HG02973 (cell line): ENCODE results near the gene RALGDS.
A peak's percentile ranks its signal among the peaks of the same experiment; 100 is the strongest.
"Not testable (repeated sequence)": the region's sequence is repeated elsewhere in the genome, so short reads cannot be mapped to it uniquely, and the experiment has no call there.

ENCODE experiments used
- ATAC-seq: cut with Tn5 transposase; IDR thresholded peaks from one replicate; pipeline ENCODE4 v1.9.1; 2021; ENCODE audit warnings: moderate library complexity; ENCODE audit not compliant: unreplicated experiment

The RALGDS gene

DNA sequence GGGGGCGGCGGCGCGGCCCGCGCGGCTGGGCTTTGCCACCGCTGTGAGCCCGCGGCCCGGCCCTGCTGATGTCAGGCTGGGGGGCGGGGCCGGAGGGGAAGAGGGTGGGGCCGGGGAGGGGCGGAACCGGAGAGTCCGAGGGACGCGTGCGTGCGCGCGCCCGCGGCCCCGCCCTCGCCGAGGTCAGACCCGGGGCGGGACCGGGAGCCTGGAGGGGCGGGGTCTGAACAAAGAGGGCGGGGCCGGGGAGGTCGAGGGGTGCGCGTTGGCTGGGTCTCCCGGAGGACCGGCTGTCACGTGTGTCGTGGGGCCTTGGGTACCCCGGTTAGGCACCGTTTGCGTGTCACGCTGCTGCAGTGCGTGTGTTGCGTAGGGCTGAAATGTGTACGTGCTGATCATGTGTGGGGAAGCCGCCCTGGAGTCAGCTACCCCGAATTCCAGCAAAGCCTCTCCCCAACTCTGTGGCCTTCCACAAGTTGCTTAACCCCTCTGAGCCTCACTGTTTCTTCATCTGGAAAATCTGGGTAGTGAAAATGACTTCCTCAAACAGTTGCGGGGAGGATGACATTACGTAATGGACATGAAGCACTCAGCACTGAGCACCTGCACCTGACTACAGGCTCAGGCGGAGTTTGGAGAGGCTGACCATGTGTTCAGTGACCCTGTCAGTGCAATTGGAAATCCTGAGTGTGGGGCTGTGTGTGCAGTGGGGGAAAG, at the start of gene RALGDS:
TSS of gene RALGDS (minus strand) at position 43 of the 717 bp plus-strand sequence. CDS start 86 bp downstream, outside the sequence.
- ATAC-seq: peak; percentile 67

DNA sequence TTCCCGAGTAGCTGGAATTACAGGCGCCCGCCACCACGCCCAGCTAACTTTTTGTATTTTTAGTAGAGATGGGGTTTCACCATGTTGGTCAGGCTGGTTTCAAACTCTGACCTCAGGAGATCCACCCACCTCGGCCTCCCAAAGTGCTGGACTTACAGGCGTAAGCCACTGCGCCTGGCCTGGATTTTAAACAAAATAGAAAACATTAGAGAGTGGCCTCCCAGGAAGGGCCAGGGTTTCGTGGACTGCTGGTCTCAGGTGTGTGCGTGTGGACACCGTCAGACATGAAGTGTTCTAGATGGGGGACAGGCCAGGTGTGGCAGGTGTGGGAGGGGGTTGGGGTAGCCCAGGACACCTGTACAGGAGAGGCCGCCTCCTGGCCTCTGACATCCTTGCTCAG, 49.7 kb upstream of the RALGDS start:
- no peak for ATAC-seq

DNA sequence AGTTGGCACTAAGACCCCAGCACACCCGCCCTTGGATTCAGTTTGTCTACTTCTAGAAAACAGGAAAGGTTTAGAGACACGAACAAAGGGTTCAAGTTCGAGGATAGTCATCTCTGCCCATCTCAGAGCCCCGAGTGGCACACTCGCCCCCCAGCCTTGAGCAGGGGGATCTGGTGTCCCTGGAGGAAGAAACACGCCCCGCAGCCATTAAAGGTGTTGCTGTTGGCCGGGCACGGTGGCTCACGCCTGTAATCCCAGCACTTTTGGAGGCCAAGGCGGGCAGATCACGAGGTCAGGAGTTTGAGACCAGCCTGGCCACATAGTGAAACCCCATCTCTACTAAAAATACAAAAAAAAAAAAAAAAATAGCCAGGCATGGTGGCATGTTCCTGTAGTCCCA, 48.6 kb upstream of the RALGDS start:
- ATAC-seq: not testable (repeated sequence)

DNA sequence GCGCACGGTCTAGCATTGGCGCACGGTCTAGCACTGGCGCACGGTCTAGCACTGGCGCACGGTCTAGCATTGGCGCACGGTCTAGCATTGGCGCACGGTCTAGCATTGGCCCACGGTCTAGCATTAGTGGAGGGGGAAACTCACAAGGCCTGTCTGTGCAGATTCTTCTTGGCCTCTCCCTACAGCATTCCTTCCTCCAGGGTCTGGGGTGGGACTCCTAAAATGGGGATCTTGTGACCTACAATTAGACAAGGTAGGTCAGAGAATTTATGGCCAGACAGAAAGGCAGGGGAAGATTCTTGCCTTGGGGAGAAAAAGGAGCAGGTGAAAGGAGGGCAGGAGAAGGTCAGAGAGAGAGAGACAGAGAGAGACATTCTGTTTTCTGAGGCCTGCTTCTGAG, 48.1 kb upstream of the RALGDS start:
- ATAC-seq: no peak

DNA sequence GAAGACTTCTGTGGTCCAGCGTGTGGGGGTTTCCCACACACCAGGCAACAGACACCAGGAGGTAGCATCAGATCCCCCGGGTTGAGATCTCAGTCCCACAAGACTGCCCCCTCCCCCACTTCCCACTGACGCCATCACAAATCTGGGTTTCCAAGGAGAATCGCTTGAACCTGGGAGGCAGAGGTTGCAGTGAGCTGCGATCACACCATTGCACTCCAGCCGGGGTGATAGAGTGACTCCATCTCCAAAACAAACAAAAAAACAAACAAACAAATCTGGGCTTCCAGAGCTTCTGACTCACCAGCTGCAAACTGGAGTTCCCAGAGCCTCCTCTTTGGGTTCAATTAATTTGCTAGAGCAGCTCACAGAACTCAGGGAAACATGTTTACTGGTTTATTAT, 47.4 kb upstream of the RALGDS start:
- ATAC-seq: no peak

DNA sequence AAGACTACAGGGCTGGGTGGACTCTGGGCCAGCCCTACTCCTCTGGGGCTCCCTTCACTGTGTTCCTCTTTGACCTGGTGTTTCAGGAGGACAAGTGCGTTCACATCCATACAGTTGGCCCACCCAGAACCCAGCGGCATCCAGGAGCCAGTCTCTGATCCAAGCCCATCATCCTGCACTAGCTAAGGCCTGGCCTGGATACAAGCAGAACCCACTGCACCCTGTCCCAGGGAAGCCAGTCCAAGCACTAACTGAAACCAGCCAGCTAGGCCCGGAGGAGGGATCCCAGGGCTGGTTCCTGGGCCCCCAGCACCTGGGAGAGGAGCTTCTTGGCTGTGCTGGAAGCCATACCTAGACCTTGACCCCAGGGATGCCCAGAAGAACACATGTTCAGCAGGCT, 46.7 kb upstream of the RALGDS start:
- ATAC-seq: no peak

DNA sequence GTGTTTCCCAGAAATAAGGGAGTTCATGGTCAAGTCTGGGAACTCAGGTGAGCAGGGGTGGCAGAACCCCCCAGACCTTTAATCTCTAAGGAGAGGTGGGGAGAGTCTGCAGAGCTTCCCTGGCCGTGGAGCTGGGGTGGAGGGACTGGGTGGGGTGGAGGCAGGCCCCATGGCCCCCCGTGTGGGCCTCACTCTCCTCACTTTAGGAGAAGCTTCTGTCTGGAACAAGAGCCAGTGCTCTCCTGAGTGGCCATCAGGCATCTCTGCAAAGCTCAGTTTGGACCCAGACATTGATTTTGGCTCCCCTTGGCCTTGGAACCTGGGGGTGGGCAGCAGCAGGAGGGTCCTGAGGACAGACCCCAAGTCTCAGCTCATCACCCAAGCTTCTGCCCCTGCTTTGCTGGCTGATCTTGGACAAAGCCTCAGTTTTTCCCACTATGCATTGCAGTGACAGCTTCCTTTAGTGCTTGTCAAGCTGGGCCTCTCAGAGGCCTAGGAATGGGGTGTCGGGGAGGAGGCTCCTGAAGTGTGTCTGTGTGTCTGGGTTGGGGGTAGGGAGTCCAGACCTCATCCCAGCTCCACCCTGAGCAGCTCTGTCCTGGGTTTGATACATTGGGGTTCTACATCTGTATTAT, 46.2 kb upstream of the RALGDS start:
- ATAC-seq: no peak

DNA sequence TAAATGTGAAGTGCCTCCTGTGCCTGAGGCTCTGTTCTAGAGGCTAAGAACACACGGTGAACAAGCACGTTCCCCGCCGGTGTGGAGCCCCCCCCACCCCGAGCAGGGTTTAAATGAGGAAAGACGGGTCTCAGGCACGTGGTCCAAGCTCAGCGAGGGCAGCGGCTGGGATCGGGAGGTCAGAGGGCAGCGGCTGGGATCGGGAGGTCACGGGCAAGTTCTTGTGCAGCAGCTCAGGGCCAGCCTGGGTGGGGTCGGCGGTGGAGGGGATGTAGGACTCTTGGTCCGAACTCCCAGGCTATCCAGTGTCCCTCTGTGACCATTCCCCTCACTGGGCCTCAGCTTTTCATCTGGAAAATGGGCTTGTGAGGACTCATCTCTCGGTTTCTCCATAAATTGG, 45.4 kb upstream of the RALGDS start:
- ATAC-seq: no peak

DNA sequence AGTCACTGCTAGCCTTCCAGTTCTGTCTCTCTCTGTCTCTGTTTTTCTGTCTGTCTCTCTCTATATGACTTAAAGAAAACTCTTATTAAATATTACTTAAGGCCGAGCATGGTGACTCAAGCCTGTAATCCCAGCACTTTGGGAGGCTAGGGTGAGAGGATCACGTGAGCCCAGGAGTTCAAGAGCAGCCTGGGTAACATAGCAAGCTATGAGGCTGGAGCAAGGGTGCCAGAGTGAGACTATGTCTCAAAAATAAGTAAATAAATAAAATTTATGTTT, 44.4 kb upstream of the RALGDS start:
- ATAC-seq: no peak

DNA sequence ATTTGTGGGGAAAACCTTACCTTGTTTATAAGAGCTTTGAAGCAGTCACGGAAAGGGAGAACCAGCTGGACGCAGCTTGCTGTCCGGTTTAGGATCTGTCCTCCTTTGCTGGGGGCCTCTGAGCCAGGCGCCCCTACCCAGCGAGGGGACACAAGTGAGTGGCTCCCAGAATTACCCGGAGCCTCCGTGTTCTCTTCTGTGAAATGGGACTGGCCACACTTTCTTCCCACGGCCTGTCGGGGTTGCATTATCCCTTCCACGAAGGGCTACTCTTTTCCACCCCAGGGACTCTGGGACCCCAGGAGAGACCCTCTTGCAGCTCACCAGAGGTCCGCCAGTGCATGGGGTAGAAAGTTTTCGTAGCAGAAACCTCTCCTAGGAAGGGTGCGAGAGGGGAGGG, 43.2 kb upstream of the RALGDS start:
- no peak for ATAC-seq

DNA sequence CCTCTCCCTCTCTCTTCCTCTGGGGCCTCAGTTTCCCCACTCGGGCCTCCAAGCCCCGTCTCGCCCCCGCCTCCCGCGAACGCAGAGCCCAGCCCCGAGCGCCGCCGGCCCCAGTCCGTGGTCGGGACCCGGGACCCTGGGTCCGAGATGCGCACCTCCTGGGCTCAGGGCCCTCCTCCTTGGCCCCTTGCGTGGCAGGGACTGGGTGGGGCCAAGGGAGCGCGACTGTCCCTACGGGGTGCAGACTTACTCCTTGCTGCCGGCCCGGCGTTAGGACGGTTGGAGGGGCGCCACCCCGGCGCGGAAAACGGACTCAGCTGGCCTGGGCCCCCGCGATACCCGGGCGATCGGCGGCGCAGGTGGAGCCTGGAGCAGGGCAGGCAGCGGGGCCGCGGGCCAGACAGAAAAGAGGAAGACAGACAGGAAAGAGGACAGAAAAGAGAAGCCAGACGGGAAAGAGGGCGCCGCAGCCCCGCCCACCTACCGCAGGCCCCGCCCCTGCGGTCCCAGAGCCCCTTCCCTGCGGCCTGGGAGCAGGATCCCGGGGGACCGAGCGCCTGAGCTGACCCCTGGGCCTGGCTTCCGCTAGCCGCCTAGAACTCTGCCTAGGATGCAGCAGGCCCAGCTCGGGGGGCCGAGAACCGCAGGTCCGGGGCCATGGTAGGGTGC, 42.6 kb upstream of the RALGDS start, which contains the start of gene GBGT1:
TSS of gene GBGT1 (minus strand) at position 411 of the 669 bp plus-strand sequence. CDS start 1,502 bp downstream, outside the sequence.
- ATAC-seq: no peak

DNA sequence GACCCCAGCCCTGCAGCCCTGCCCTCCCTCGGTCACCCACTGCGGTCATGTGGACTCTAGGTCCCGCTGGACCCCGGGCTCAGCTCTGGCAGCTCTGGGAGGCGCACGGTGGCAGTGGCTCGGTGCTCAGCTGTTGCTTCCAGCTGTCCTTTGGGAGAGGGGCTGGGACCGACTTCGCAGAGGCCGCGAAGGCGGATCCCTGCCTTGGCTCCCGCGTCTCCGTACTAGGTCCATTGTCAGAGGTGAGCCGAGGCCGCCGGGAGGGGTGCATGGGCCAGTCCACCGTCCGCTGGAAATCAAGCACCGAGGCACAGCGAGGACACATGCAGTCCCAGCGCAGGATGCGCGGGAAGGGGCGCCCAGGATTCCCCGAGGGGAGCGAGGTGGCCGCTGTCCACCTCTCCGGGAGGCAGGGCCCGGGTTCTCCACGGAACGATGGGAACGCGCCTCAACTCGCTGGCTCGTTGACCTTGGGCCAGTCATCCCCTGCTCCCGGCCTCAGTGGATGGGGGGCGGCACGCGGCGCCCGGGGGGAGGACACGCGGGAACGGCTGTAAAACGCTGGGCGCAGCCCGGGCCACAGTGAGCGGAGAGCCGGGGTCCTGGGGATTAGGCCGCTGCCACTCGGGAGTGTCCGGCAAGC, 41.9 kb upstream of the RALGDS start:
- ATAC-seq: no peak

DNA sequence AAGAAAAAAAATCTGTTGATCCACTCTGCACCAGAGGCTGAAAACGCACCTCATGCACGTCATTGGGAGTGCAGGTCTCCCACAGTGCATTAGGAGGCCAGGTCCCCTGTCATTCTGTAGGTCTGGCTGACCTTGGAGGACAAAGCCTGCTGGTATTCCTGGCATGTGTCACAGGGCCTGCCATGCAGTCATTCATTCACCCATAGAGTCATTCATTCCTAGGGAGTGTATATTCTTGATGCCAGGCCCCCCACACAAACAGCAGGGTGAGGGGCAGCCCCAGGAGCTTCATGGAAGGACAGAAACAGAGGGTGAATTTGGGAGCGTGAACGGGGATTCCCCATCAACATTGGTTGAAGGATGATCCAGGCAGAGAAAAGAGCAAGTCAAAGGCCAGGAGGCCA, 40.5 kb upstream of the RALGDS start:
- no peak for ATAC-seq

DNA sequence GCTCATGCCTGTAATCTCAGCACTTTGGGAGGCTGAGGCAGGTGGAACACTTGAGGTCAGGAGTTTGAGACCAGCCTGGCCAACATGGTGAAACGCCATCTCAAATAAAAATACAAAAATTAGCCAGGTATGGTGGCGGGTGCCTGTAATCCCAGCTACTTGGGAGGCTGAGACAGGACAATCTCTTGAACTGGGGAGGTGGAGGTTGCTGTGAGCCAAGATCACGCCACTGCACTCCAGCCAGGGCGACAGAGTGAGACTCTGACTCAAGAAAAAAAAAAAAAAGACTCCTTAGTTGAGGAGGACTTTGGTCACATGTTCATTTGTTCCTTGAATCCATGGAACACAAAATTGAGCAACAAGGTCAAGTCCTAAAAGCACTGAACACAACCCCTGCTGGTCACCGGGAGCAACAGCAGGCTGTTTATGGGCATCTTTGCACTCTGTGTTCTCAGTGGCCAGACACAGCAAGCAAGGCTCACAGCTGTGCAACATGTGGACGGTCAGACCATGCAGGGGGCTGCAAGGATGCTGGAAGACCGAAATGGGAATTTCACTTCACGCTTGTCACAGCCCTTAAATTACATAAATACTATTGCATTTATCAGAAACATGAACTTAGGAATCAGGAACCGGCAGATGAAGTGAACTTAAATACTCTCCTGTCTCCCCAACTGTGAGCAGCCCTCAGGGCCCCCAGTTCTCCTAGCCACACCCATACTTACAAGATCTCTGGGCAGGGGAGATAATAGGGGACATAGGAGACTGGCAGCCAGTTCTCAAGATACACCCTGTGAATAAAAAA, 39.9 kb upstream of the RALGDS start:
- ATAC-seq: no peak

DNA sequence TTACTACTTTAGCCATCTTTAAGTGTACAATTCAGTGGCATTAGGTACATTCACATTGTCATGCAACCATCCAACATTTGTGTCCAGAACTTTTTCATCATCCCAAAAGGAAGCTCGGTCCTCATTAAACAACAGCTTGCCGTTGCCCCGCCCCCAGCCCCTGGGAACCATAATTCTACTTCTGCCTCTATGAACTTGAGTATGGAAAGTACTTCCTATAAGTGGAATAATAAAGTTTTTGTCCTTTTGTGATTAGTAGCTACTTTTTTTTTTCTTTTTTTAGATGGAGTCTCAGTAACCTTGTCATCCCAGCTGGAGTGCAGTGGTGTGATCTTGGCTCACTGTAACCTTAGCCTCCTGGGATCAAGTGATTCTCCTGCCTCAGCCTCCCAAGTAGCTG, 37.7 kb upstream of the RALGDS start:
- no peak for ATAC-seq

DNA sequence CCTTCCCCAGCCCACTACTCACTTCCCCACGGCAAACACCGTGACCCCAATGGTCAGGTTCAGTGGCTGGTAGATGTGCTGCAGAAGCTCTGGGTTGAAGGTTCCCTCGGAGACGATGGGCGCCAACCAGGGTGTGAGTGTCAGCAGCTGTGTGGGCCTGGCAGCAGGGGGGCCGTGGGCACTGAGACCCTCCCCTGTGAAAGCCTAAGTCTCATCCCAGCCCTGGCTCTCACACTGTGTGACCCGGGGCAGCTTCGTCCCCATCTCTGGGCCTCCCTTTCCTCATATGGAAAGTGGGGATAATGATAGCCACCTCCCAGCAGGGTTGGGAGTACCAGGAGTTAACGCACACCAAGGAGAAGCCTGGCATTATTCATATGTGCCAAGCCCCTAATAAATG, 34.1 kb upstream of the RALGDS start:
- no peak for ATAC-seq

DNA sequence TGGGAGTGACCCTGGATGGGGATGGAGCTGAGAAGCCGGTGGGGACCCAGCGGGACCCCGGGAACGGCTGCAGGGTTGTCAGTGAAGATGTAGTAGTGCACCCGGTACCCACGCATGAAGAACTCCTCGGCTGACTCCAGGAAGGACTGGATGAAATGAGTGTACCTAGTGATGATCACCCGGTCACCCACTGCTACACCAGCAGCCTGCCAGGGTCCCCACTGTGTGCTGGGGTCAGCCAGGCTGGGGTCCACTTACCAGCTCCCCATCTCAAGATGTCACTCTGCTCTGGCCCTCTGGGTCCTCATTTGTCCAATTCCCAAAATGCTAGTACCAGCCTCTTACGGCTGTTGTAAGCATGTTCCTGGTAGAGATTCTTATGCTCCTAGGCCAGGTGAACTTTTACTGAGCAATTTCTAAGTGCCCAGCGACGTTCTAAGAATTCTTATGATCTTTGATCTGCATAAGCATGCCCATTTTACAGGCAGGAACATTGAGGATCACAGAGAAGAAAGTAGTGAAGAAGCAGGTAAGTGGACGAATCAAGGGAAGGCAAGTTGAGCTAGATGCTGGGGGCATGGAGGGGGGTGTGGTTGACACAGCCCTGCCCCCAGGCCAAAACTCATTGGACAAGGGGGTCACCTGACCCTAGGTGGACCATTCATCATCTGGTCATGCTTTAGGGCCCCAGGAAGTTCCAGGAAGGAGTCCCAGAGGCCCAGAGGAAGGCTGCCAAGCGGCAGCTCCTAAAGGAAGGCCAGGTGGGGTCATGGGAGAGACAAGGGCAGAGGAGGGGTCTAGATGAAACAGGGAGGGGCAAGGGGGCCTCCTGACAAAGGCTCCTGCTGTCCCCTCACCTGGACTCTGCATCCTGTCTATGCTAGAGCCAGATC, 33.3 kb upstream of the RALGDS start:
- no peak for ATAC-seq

DNA sequence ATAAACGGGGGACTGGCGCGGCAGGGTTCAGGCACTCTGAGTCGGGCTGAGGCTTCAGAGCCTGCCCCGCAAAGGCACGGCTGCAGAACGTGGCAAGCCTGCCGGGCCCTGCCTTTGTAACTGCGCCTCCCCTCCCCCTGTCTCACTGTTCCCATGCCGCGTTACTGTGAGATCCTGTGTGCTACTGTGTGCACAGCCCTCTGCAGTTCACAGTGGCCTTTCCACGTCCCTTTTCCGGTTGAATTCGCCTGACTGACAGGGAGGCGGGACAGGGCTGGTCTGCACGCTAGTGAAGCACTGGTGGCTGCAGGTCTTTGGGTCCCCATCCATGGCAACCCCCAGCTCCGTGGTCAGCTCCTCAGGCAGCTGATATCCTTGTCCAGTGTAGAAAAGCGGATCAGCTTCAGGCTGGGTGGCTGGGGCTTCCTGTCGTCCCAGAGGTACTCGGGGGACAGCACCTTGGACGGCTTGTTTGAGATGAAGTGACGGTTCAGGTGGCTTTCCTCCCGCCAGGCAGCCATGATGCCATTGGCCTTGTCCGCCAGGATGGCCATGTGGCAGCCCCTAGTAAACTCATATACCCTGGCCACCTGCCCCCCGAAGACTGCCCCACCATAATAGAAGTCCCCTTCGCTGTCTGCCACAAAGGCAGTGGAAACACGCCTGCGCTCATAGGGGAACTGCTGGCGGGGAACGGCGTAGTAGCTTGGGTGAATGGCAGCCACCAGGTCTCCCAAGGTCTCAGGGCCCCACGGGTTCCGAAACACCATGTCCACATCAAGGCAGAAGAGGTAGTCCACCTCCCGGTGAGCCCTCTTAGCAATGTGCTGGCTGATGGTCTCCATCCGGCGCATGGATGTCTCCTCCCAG, 32.4 kb upstream of the RALGDS start:
- no peak for ATAC-seq
